ENCODE measurements around the gene ALKBH6. TPM values are rescaled to one million over a fixed set of nuclear protein-coding genes. Genes with fewer than 3 reads are reported as not detected.
A peak's percentile ranks its signal among the peaks of the same experiment; 100 is the strongest.

Gene ALKBH6
- total and polyA plus RNA-seq, 8 donors, result 8.8 to 187 (median 19.7) TPM

DNA sequence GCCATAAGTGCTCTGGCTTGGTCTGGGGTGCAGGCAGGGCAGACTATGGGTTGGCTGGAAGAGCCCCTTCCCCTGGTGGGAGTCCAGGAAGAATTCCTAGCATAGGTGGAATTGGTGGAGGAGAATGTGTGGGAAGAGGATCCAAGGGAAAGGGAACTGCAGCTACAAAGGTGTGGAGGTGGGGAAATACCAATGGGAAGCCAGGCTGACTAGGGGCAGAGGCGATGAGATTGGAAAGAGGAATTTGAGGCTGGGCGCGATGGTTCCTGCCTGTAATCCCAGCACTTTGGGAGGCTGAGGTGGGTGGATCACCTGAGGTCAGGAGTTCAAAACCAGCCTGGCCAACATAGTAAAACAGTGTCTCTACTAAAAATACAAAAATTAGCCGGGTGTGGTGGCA is 23.9 kb downstream of the ALKBH6 start:
- intact Hi-C loops (cut with DNase I; ENCODE audit: low total_unique reads), result no loop called here
- no peak for TF ChIP-seq POLR2AphosphoS5 (IDR thresholded peaks at IDR 0.05)
- TF ChIP-seq EP300 (IDR thresholded peaks at IDR 0.05), result no peak
- TF ChIP-seq, protein P1, sequence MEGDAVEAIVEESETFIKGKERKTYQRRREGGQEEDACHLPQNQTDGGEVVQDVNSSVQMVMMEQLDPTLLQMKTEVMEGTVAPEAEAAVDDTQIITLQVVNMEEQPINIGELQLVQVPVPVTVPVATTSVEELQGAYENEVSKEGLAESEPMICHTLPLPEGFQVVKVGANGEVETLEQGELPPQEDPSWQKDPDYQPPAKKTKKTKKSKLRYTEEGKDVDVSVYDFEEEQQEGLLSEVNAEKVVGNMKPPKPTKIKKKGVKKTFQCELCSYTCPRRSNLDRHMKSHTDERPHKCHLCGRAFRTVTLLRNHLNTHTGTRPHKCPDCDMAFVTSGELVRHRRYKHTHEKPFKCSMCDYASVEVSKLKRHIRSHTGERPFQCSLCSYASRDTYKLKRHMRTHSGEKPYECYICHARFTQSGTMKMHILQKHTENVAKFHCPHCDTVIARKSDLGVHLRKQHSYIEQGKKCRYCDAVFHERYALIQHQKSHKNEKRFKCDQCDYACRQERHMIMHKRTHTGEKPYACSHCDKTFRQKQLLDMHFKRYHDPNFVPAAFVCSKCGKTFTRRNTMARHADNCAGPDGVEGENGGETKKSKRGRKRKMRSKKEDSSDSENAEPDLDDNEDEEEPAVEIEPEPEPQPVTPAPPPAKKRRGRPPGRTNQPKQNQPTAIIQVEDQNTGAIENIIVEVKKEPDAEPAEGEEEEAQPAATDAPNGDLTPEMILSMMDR (IDR thresholded peaks at IDR 0.05), result no peak
- no peak for TF ChIP-seq POLR2A (IDR thresholded peaks at IDR 0.05)
- WGBS, 5 donors, result 89 to 94% (median 89%) methylated on average over 4 of the region's 4 CpGs
- Histone ChIP-seq H3K9me3 (peaks cover 0 to 3% (median 0%) of the 10 kb centered on the region in 4 donors), H3K36me3 (no peaks in the 10 kb centered on the region), H3K4me3 (no peak overlapping the region), H3K4me1 (peaks cover 7 to 21% (median 20%) of the 10 kb centered on the region in 4 donors), H3K27ac (no peak overlapping the region), H3K27me3 (peaks cover 0 to 47% (median 26%) of the 10 kb centered on the region in 3 donors)
- DNase-seq, result no peak

DNA sequence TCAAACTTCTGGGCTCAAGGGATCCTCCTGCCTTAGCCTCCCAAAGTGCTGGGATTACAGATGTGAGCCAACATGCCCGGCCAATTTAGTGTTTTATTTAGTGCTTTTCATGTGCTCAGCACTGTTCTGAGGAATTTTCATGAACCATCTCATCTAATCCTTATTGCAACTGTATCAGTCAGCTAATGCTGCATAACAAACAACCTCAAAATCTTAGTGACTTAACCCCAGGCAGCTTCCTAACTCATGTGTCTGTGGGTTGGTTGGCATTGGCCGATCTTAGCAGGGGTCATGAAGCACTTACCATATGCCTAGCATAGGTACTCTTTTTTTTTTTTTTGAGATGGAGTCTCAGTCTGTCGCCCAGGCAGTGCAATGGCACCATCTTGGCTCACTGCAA is 25.2 kb downstream of the ALKBH6 start:
- DNase-seq, result no peak
- WGBS, 5 donors, result 86 to 94% (median 90%) methylated on average over 3 of the region's 3 CpGs
- H3K27me3 ChIP-seq, result peaks cover 0 to 58% (median 34%) of the 10 kb centered on the region in 3 donors
- H3K9me3 ChIP-seq, result peaks cover 0 to 3% (median 0%) of the 10 kb centered on the region in 4 donors
- H3K36me3 ChIP-seq, result no peaks in the 10 kb centered on the region
- intact Hi-C loops (cut with DNase I; ENCODE audit: low total_unique reads), result no loop called here
- H3K4me3 ChIP-seq, result no peak overlapping the region
- no peak for TF ChIP-seq POLR2AphosphoS5 (IDR thresholded peaks at IDR 0.05)
- TF ChIP-seq, protein P1 (IDR thresholded peaks at IDR 0.05), result no peak
- H3K27ac ChIP-seq, result no peak overlapping the region
- H3K4me1 ChIP-seq, result peaks cover 7 to 11% (median 11%) of the 10 kb centered on the region in 4 donors

- peak overlapping the region in 3 of 4 donors; percentile 33 to 50 (median 37) for H3K4me3 ChIP-seq
- no peak for DNase-seq
- intact Hi-C loops (cut with DNase I; ENCODE audit: low total_unique reads), result no loop called here
- H3K9me3 ChIP-seq, result peaks cover 0 to 3% (median 0%) of the 10 kb centered on the region in 4 donors
- 26 to 41% (median 29%) methylated on average over 8 of the region's 8 CpGs for WGBS, 5 donors
- peaks cover 7 to 11% (median 10%) of the 10 kb centered on the region in 4 donors for H3K4me1 ChIP-seq
- TF ChIP-seq POLR2A (IDR thresholded peaks at IDR 0.05), result no peak
- no peak for TF ChIP-seq POLR2AphosphoS5 (IDR thresholded peaks at IDR 0.05)
- no peak for TF ChIP-seq EP300 (IDR thresholded peaks at IDR 0.05)
- TF ChIP-seq, protein P1 (IDR thresholded peaks at IDR 0.05), result no peak
- H3K27me3 ChIP-seq, result peaks cover 0 to 71% (median 38%) of the 10 kb centered on the region in 3 donors
- H3K36me3 ChIP-seq, result no peaks in the 10 kb centered on the region
- no peak overlapping the region for H3K27ac ChIP-seq
Observed at GRCh38 chr19:35987571-35987896, 26.5 kb downstream of the ALKBH6 start.

DNA sequence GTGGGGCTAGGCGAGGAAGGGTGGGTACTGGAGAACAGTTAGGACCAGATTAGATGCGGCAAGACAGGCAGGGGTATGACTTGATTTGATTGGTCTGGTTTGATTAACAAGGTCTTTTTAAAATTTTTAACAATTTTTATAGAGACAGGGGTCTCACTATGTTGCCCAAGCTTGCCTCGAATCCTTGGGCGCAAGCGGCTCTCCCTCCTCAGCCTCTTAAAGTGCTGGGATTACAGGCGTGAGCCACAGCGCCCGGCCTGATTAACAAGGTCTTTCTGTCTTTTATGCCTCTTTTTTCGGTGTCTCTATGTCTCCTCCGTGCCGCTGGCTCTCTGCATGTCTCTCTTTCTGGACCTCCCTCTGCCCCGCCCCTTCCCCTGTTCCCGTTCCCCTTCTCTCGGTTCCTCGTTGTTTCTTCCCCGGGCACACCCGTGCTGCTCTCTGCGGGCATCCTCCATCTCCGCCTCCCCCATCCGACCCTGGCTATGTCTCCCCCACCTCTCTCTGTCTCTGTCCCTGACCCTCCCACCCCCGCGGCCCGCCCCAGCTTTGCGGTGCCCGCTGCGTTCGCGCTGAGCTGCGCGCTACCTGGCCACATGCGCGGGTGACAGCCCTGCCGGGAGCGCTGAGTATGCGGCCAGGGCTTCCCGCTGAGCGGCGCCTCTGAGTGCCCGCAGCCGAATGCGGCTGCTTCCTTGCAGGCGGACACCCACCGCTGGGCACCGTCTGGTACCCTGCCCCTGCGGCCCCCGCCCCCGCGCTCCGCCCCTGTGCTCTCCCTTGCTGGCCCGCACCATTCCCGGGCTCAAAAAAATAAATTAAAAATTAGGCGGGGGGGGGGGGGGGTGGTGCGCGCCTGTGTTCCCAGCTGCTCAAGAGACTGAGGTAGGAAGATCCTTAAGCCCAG is 27.1 kb downstream of the ALKBH6 start:
- intact Hi-C loops (cut with DNase I; ENCODE audit: low total_unique reads), result no loop called here
- TF ChIP-seq EP300 (IDR thresholded peaks at IDR 0.05) (no peak), POLR2A (IDR thresholded peaks at IDR 0.05) (no peak), POLR2AphosphoS5 (IDR thresholded peaks at IDR 0.05) (no peak)
- TF ChIP-seq, protein P1 (IDR thresholded peaks at IDR 0.05), result no peak
- 9 to 13% (median 9%) methylated on average over 37 to 54 of the region's 54 CpGs for WGBS, 5 donors
- H3K27me3 ChIP-seq, result peaks cover 0 to 77% (median 38%) of the 10 kb centered on the region in 3 donors
- H3K36me3 ChIP-seq, result no peaks in the 10 kb centered on the region
- no peak overlapping the region for H3K27ac ChIP-seq
- DNase-seq, result peak in 1 of 2 donors; percentile 43
- H3K4me1 ChIP-seq, result peaks cover 7 to 11% (median 10%) of the 10 kb centered on the region in 4 donors
- peak overlapping the region; percentile 30 to 50 (median 35) for H3K4me3 ChIP-seq
- H3K9me3 ChIP-seq, result peaks cover 0 to 3% (median 0%) of the 10 kb centered on the region in 4 donors
